ENCODE data around the gene RBM3. TPM values are rescaled to one million over a fixed set of nuclear protein-coding genes. Genes with fewer than 3 reads are reported as not detected.
A peak's percentile ranks its signal among the peaks of the same experiment; 100 is the strongest.
"Not testable (repeated sequence)": the region's sequence is repeated elsewhere in the genome, so short reads cannot be mapped to it uniquely, and the experiment has no call there.

Gene RBM3
- polyA plus RNA-seq, result 100 to 1,000 TPM; 121 to 291 (median 164) TPM

GRCh38 chrX:48574270-48575266 lies at the start of gene RBM3:
Gene RBM3, plus strand, starts transcription at chrX:48574484. Its CDS starts 697 bp downstream, at chrX:48575181.
- peak within 1 kb of the TSS; percentile 79 for H3K27ac ChIP-seq (ENCODE audit: low read depth, low read length)
- 0 to 37% (median 0%) methylated on average over 53 to 71 of the region's 71 CpGs for WGBS, 3 donors

- WGBS, 3 donors, result 84 to 92% (median 84%) methylated on average over 7 to 8 of the region's 8 CpGs
Measured at GRCh38 chrX:48525853-48526252, 48.4 kb upstream of the RBM3 start.

GRCh38 chrX:48530736-48531135 lies 43.5 kb upstream of the RBM3 start:
- H3K27ac ChIP-seq (ENCODE audit: low read depth, low read length), result no peak overlapping the region
- 86 to 93% (median 90%) methylated on average over 3 of the region's 3 CpGs for WGBS, 3 donors

More at GRCh38 chrX:48525853-48526252, 48.4 kb upstream of the RBM3 start:
- H3K27ac ChIP-seq (ENCODE audit: low read depth, low read length), result not testable (repeated sequence)

- WGBS, 3 donors, result 61 to 68% (median 61%) methylated on average over 4 to 5 of the region's 5 CpGs
- no peak overlapping the region for H3K27ac ChIP-seq (ENCODE audit: low read depth, low read length)
Measured at GRCh38 chrX:48531358-48531959, 42.8 kb upstream of the RBM3 start.

GRCh38 chrX:48532161-48532560 lies 42.1 kb upstream of the RBM3 start:
- WGBS, 3 donors, result 61 to 76% (median 67%) methylated on average over 1 of the region's 1 CpG
- no peak overlapping the region for H3K27ac ChIP-seq (ENCODE audit: low read depth, low read length)

- WGBS, 3 donors, result 85 to 100% (median 100%) methylated on average over 1 to 3 of the region's 3 CpGs
- H3K27ac ChIP-seq (ENCODE audit: low read depth, low read length), result no peak overlapping the region
Measured at GRCh38 chrX:48533165-48533564, 41.1 kb upstream of the RBM3 start.

- no peak overlapping the region for H3K27ac ChIP-seq (ENCODE audit: low read depth, low read length)
- WGBS, 3 donors, result 80 to 86% (median 84%) methylated on average over 22 to 23 of the region's 23 CpGs
Measured at GRCh38 chrX:48538641-48539344, 35.5 kb upstream of the RBM3 start.

GRCh38 chrX:48539345-48540027 lies 34.8 kb upstream of the RBM3 start, which contains the start of gene TBC1D25:
Gene TBC1D25, plus strand, starts transcription at chrX:48539714. Its CDS starts 84 bp downstream, at chrX:48539798.
- WGBS, 3 donors, result 0 to 32% (median 1%) methylated on average over 16 to 59 of the region's 59 CpGs
- no peak within 1 kb of the TSS for H3K27ac ChIP-seq (ENCODE audit: low read depth, low read length)

GRCh38 chrX:48540028-48540375 lies 34.3 kb upstream of the RBM3 start:
- no peak overlapping the region for H3K27ac ChIP-seq (ENCODE audit: low read depth, low read length)
- 2 to 48% (median 3%) methylated on average over 12 of the region's 12 CpGs for WGBS, 3 donors

- 67 to 89% (median 85%) methylated on average over 7 of the region's 7 CpGs for WGBS, 3 donors
- H3K27ac ChIP-seq (ENCODE audit: low read depth, low read length), result no peak overlapping the region
Measured at GRCh38 chrX:48540480-48540879, 33.8 kb upstream of the RBM3 start.

GRCh38 chrX:48541140-48541814 lies 33.0 kb upstream of the RBM3 start:
- 81 to 83% (median 82%) methylated on average over 10 of the region's 10 CpGs for WGBS, 3 donors
- no peak overlapping the region for H3K27ac ChIP-seq (ENCODE audit: low read depth, low read length)

GRCh38 chrX:48548871-48549270 lies 25.4 kb upstream of the RBM3 start:
- 72 to 96% (median 90%) methylated on average over 3 of the region's 3 CpGs for WGBS, 3 donors

GRCh38 chrX:48555731-48556325 lies 18.5 kb upstream of the RBM3 start:
- not testable (repeated sequence) for H3K27ac ChIP-seq (ENCODE audit: low read depth, low read length)
- WGBS, 3 donors, result 66 to 86% (median 71%) methylated on average over 7 to 9 of the region's 9 CpGs

More at GRCh38 chrX:48548871-48549270, 25.4 kb upstream of the RBM3 start:
- H3K27ac ChIP-seq (ENCODE audit: low read depth, low read length), result no peak overlapping the region

- 70 to 81% (median 76%) methylated on average over 4 of the region's 4 CpGs for WGBS, 3 donors
- H3K27ac ChIP-seq (ENCODE audit: low read depth, low read length), result no peak overlapping the region
Measured at GRCh38 chrX:48558271-48558670, 16.0 kb upstream of the RBM3 start.

GRCh38 chrX:48559636-48560035 lies 14.6 kb upstream of the RBM3 start:
- 93 to 97% (median 94%) methylated on average over 14 to 24 of the region's 24 CpGs for WGBS, 3 donors
- H3K27ac ChIP-seq (ENCODE audit: low read depth, low read length), result no peak overlapping the region

- 91 to 96% (median 92%) methylated on average over 9 to 14 of the region's 14 CpGs for WGBS, 3 donors
- H3K27ac ChIP-seq (ENCODE audit: low read depth, low read length), result no peak overlapping the region
Measured at GRCh38 chrX:48560056-48560455, 14.2 kb upstream of the RBM3 start.

- H3K27ac ChIP-seq (ENCODE audit: low read depth, low read length), result no peak overlapping the region
- WGBS, 3 donors, result 93 to 99% (median 98%) methylated on average over 12 of the region's 12 CpGs
Measured at GRCh38 chrX:48560681-48561080, 13.6 kb upstream of the RBM3 start.

Data from adipose tissue (tissue), 3 donors.